Lower leg skin (tissue), 3 donors: Measurements from ENCODE around the gene TRIM71.

Source experiments
- POLR2A ChIP-seq, 2 donors: fragments of 450-650 bp; IDR thresholded peaks; one replicate each; pipeline ENCODE4 v1.6.1; 2016 to 2017; ENCODE audit warnings: antibody characterized with exemption in 2 of 2, mild to moderate bottlenecking in 1 of 2, moderate library complexity in 1 of 2
- TF ChIP-seq, protein P1 (sequence below), 3 donors: fragments of 450-650 bp; IDR thresholded peaks; one replicate each; pipeline ENCODE4 v1.5.1; 2016; ENCODE audit warnings: antibody characterized with exemption in 3 of 3, mild to moderate bottlenecking in 3 of 3, moderate library complexity in 2 of 3

GRCh38 chr3:32946973-32947788 lies 129.4 kb downstream of the TRIM71 start:
- TF ChIP-seq, protein P1, sequence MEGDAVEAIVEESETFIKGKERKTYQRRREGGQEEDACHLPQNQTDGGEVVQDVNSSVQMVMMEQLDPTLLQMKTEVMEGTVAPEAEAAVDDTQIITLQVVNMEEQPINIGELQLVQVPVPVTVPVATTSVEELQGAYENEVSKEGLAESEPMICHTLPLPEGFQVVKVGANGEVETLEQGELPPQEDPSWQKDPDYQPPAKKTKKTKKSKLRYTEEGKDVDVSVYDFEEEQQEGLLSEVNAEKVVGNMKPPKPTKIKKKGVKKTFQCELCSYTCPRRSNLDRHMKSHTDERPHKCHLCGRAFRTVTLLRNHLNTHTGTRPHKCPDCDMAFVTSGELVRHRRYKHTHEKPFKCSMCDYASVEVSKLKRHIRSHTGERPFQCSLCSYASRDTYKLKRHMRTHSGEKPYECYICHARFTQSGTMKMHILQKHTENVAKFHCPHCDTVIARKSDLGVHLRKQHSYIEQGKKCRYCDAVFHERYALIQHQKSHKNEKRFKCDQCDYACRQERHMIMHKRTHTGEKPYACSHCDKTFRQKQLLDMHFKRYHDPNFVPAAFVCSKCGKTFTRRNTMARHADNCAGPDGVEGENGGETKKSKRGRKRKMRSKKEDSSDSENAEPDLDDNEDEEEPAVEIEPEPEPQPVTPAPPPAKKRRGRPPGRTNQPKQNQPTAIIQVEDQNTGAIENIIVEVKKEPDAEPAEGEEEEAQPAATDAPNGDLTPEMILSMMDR (IDR thresholded peaks at IDR 0.05), result no peak
- no peak for TF ChIP-seq POLR2A (IDR thresholded peaks at IDR 0.05)
